SK-N-SH treated with all-trans-retinoic acid at 6 μM for 48 hours (cell line): ENCODE measurements around the gene FRMD3.

Source experiments
- ATAC-seq: fragments of 200-7000 bp; cut with Tn5 transposase; 3 replicates; pipeline ENCODE4 v1.9.1; 2020; ENCODE audit warnings: mild to moderate bottlenecking, moderate library complexity
- ARNTL ChIP-seq: fragments of 450-650 bp; formaldehyde crosslinking; IDR thresholded peaks from 2 replicates; pipeline ENCODE4 v1.5.0; 2020; ENCODE audit warnings: low read depth, mild to moderate bottlenecking, moderate library complexity, borderline replicate concordance
- BACH2 ChIP-seq: fragments of 250-450 bp; sonication (Bioruptor Pico); IDR thresholded peaks from 2 replicates; pipeline ENCODE4 v1.9.0; 2021; ENCODE audit warnings: mild to moderate bottlenecking, borderline replicate concordance
- CREB5 ChIP-seq: fragments of 250-450 bp; sonication (Bioruptor Pico); IDR thresholded peaks from 2 replicates; pipeline ENCODE4 v1.5.1; 2020; ENCODE audit warnings: low read depth, mild to moderate bottlenecking, moderate library complexity
- CSDC2 ChIP-seq: fragments of 250-450 bp; sonication (Bioruptor Pico); IDR thresholded peaks from 2 replicates; pipeline ENCODE4 v1.5.0; 2020; ENCODE audit warnings: mild to moderate bottlenecking, moderate library complexity
- ESRRG ChIP-seq: fragments of 250-450 bp; sonication (Bioruptor Pico); IDR thresholded peaks from 2 replicates; pipeline ENCODE4 v1.6.1; 2021; ENCODE audit warnings: mild to moderate bottlenecking
- GLIS3 ChIP-seq: fragments of 250-450 bp; sonication (Bioruptor Pico); IDR thresholded peaks from 2 replicates; pipeline ENCODE4 v1.5.0; 2020; ENCODE audit warnings: mild to moderate bottlenecking, moderate library complexity
- ISL1 ChIP-seq: fragments of 250-450 bp; sonication (Bioruptor Pico); IDR thresholded peaks from 2 replicates; pipeline ENCODE4 v2.1.2; 2022; ENCODE audit warnings: mild to moderate bottlenecking, moderate library complexity
- OSR1 ChIP-seq: fragments of 250-450 bp; sonication (Bioruptor Pico); IDR thresholded peaks from 2 replicates; pipeline ENCODE4 v1.8.0; 2022; ENCODE audit warnings: moderate library complexity, mild to moderate bottlenecking, inconsistent platforms
- POU6F1 ChIP-seq: fragments of 250-450 bp; sonication (Bioruptor Pico); IDR thresholded peaks from 2 replicates; pipeline ENCODE4 v1.8.0; 2021; ENCODE audit warnings: low read depth, mild to moderate bottlenecking, moderate library complexity, borderline replicate concordance
- PPARA ChIP-seq: fragments of 250-450 bp; sonication (Bioruptor Pico); IDR thresholded peaks from 2 replicates; pipeline ENCODE4 v1.5.0; 2020; ENCODE audit warnings: mild to moderate bottlenecking, borderline replicate concordance
- RARB ChIP-seq: fragments of 250-450 bp; sonication (Bioruptor Pico); IDR thresholded peaks from 2 replicates; pipeline ENCODE4 v1.8.0; 2021; ENCODE audit warnings: mild to moderate bottlenecking, moderate library complexity
- SNAI2 ChIP-seq: fragments of 250-450 bp; sonication (Bioruptor Pico); IDR thresholded peaks from 2 replicates; pipeline ENCODE4 v1.5.0; 2020; ENCODE audit warnings: mild to moderate bottlenecking, moderate library complexity
- TCF4 ChIP-seq: fragments of 250-450 bp; sonication (Bioruptor Pico); IDR thresholded peaks from 2 replicates; pipeline ENCODE4 v1.8.0; 2021; ENCODE audit warnings: mild to moderate bottlenecking, moderate library complexity, borderline replicate concordance
- TOX ChIP-seq: fragments of 250-450 bp; sonication (Bioruptor Pico); IDR thresholded peaks from 2 replicates; pipeline ENCODE4 v1.8.0; 2021; ENCODE audit warnings: mild to moderate bottlenecking, moderate library complexity, borderline replicate concordance
- ZFP3 ChIP-seq: fragments of 250-450 bp; sonication (Bioruptor Pico); IDR thresholded peaks from 2 replicates; pipeline ENCODE4 v1.5.0; 2020; ENCODE audit warnings: mild to moderate bottlenecking, moderate library complexity
- ZFP30 ChIP-seq: fragments of 450-650 bp; formaldehyde crosslinking; IDR thresholded peaks from 2 replicates; pipeline ENCODE4 v1.5.0; 2022; ENCODE audit warnings: mild to moderate bottlenecking, moderate library complexity
- ZNF70 ChIP-seq: fragments of 450-650 bp; formaldehyde crosslinking; IDR thresholded peaks from 2 replicates; pipeline ENCODE4 v1.5.0; 2020; ENCODE audit warnings: mild to moderate bottlenecking, moderate library complexity
- ZNF8 ChIP-seq: fragments of 450-650 bp; formaldehyde crosslinking; IDR thresholded peaks from 2 replicates; pipeline ENCODE4 v1.5.0; 2020; ENCODE audit warnings: mild to moderate bottlenecking, moderate library complexity
- TF ChIP-seq, protein P1 (sequence below): fragments of 250-450 bp; sonication (Bioruptor Pico); IDR thresholded peaks from 2 replicates; pipeline ENCODE4 v1.8.0; 2020; ENCODE audit warnings: mild to moderate bottlenecking, moderate library complexity, borderline replicate concordance
- TF ChIP-seq, protein P2 (sequence below): fragments of 250-450 bp; sonication (Bioruptor Pico); IDR thresholded peaks from 2 replicates; pipeline ENCODE4 v1.5.1; 2021; ENCODE audit warnings: mild to moderate bottlenecking, moderate library complexity

FRMD3 gene

GRCh38 chr9:83429229-83429628 lies 109.0 kb downstream of the FRMD3 start:
- ATAC-seq, result no peak
- TF ChIP-seq ISL1 (CRISPR knock-in tag), result no peak

DNA sequence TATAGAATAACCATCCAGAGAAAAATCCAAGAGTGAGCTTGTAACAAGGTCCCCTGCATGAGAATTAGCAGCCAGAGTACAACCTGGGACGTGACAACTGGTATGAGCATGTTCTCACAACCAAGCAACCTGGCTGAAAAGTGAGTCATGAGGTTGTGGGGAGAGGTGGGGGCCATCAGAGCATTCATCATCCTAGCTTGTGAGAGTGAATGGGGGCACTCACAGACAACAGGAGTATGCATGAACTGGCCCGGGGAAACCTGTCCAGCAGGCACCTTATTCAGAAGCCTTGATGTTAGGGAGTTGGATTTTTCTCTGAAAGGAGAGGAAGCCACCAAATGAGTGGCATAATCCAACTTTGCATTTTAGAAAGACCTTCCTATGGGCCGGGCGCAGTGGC lies 113.0 kb downstream of the FRMD3 start:
- peak; percentile 38; the same call in 1 of the 3 replicates for ATAC-seq
- TF ChIP-seq BACH2 (CRISPR knock-in tag) (no peak), ZFP30 (no peak), ZNF70 (CRISPR knock-in tag) (no peak), RARB (CRISPR knock-in tag) (no peak), ZNF8 (no peak), OSR1 (CRISPR knock-in tag) (no peak), ARNTL (no peak), ZFP3 (CRISPR knock-in tag) (no peak), SNAI2 (CRISPR knock-in tag) (no peak), POU6F1 (CRISPR knock-in tag) (no peak), GLIS3 (no peak), CSDC2 (CRISPR knock-in tag) (no peak), ISL1 (CRISPR knock-in tag) (no peak), TCF4 (CRISPR knock-in tag) (no peak), CREB5 (CRISPR knock-in tag) (no peak)
- TF ChIP-seq, protein P1, sequence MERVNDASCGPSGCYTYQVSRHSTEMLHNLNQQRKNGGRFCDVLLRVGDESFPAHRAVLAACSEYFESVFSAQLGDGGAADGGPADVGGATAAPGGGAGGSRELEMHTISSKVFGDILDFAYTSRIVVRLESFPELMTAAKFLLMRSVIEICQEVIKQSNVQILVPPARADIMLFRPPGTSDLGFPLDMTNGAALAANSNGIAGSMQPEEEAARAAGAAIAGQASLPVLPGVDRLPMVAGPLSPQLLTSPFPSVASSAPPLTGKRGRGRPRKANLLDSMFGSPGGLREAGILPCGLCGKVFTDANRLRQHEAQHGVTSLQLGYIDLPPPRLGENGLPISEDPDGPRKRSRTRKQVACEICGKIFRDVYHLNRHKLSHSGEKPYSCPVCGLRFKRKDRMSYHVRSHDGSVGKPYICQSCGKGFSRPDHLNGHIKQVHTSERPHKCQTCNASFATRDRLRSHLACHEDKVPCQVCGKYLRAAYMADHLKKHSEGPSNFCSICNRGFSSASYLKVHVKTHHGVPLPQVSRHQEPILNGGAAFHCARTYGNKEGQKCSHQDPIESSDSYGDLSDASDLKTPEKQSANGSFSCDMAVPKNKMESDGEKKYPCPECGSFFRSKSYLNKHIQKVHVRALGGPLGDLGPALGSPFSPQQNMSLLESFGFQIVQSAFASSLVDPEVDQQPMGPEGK (CRISPR knock-in tag), result no peak

GRCh38 chr9:83424831-83425230 lies 113.4 kb downstream of the FRMD3 start:
- TF ChIP-seq TCF4 (CRISPR knock-in tag) (peak; percentile 34; the same call in 1 of the 2 replicates), CSDC2 (CRISPR knock-in tag) (no peak)
- no peak for ATAC-seq

DNA sequence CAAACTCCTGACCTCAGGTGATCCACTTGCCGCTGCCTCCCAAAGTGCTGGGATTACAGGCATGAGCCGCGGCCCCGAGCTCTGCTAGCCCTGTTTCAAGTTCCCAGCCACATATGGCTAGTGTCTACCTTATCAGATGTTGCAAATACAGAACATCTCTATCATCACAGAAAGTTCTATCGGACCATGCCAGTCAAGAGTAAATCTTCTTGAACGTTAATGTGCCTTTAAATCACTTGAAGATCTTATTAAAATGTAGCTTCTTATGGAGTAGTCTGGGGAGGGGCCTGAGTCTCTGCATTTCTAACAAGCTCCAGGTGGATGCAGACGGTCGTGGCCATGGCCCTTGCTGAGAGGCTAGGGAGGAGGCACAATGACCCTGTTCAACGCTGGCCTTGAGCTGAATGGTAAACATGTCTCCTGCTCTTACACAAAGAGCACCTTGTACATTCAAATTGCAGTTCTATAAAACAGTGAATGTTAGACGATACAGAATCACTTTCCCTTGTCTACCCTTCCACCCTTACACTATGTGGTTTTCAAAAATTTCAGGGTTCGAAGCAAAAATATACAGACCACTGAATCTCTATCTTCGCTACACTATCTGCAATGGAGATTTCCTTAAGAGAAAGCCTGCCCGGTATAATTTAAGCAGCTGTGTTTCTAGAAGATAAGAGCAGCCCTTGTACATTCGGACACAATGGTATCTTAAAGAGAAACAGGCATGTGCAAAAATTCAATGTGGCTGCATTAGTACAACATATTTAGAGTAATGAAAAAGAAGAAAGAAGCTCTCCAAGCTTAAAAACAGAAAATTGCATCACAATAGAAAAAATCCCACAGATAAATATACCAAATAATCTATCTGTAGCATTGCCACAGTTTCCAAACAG lies 114.1 kb downstream of the FRMD3 start:
- ATAC-seq, result no peak
- TF ChIP-seq OSR1 (CRISPR knock-in tag), result no peak
- TF ChIP-seq, protein P1 (CRISPR knock-in tag), result no peak
- no peak for TF ChIP-seq ARNTL
- TF ChIP-seq RARB (CRISPR knock-in tag), result no peak

DNA sequence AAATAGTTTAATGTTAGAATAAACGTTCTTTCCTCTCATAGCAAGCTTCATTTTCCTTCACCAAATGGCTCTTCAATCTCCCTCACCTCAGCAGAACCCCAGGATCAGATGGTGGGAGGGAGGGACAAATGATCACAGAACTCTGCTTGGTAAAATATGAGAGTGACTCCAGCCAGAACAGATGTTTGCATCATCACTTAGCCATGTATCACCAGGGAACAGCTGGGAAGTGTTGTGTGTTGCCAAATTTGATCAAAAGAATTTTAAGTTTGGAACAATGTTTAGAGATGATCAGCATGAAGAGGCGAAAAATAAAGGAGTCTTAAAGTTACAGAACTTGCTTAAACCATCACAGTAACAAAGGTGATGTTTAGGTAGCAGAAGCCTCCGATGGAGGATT lies 115.7 kb downstream of the FRMD3 start:
- no peak for ATAC-seq
- TF ChIP-seq ZNF8 (no peak), ESRRG (CRISPR knock-in tag) (no peak), GLIS3 (no peak), TOX (CRISPR knock-in tag) (no peak), TCF4 (CRISPR knock-in tag) (no peak), ZNF70 (CRISPR knock-in tag) (no peak), BACH2 (CRISPR knock-in tag) (no peak), ISL1 (CRISPR knock-in tag) (no peak), PPARA (no peak), SNAI2 (CRISPR knock-in tag) (no peak), OSR1 (CRISPR knock-in tag) (no peak), RARB (CRISPR knock-in tag) (no peak), ZFP3 (CRISPR knock-in tag) (no peak), CREB5 (CRISPR knock-in tag) (no peak), CSDC2 (CRISPR knock-in tag) (no peak)
- TF ChIP-seq, protein P1 (CRISPR knock-in tag), result no peak
- TF ChIP-seq, protein P2, sequence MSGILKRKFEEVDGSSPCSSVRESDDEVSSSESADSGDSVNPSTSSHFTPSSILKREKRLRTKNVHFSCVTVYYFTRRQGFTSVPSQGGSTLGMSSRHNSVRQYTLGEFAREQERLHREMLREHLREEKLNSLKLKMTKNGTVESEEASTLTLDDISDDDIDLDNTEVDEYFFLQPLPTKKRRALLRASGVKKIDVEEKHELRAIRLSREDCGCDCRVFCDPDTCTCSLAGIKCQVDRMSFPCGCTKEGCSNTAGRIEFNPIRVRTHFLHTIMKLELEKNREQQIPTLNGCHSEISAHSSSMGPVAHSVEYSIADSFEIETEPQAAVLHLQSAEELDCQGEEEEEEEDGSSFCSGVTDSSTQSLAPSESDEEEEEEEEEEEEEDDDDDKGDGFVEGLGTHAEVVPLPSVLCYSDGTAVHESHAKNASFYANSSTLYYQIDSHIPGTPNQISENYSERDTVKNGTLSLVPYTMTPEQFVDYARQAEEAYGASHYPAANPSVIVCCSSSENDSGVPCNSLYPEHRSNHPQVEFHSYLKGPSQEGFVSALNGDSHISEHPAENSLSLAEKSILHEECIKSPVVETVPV (CRISPR knock-in tag), result no peak
